ENCODE data around the gene DPEP1.

- TF ChIP-seq CTCF (IDR thresholded peaks at IDR 0.05; ENCODE audit: low read depth, low read length) (no peak), POLR2A (IDR thresholded peaks at IDR 0.05; ENCODE audit: extremely low read depth, insufficient read length) (no peak), MAX (IDR thresholded peaks at IDR 0.05; ENCODE audit: low read depth, low read length) (no peak)
These were observed 33.5 kb downstream of the DPEP1 start for GRCh38 chr16:89646906-89647305.
